Heart right ventricle (tissue), 16 donors: ENCODE results near the gene DAB1. TPM values are rescaled to one million over a fixed set of nuclear protein-coding genes. Genes with fewer than 3 reads are reported as not detected.
A peak's percentile ranks its signal among the peaks of the same experiment; 100 is the strongest.

ENCODE experiments used
- ATAC-seq, 8 donors: fragments of 200-7000 bp; cut with Tn5 transposase; one replicate each; pipeline ENCODE4 v1.9.1; 2020; ENCODE audit warnings: mild to moderate bottlenecking in 8 of 8, moderate library complexity in 8 of 8, moderate number of reproducible peaks in 1 of 8
- DNase-seq, 2 donors: peaks; one replicate each; pipeline ENCODE4 v3.0.0-alpha.2; 2020
- H3K27ac ChIP-seq, 10 donors: fragments of 200-600 bp; sonication (generic) in 2 of 10; one replicate each; pipeline versions ENCODE4 v1.5.0 to v1.8.0; 2020 to 2022; ENCODE audit warnings: mild to moderate bottlenecking in 3 of 10
- H3K27me3 ChIP-seq, 7 donors: fragments of 200-600 bp; one replicate each; pipeline ENCODE4 v1.8.0; 2021 to 2022; ENCODE audit warnings: mild to moderate bottlenecking in 2 of 7
- H3K36me3 ChIP-seq, 9 donors: fragments of 200-600 bp; sonication (generic) in 1 of 9; one replicate each; pipeline versions ENCODE4 v1.5.0 to v1.8.0; 2020 to 2022; ENCODE audit warnings: mild to moderate bottlenecking in 2 of 9
- H3K4me1 ChIP-seq, 9 donors: fragments of 200-600 bp; sonication (generic) in 1 of 9; one replicate each; pipeline versions ENCODE4 v1.5.0 to v1.8.0; 2020 to 2022; ENCODE audit warnings: mild to moderate bottlenecking in 4 of 9
- H3K4me3 ChIP-seq, 10 donors: fragments of 200-600 bp; sonication (generic) in 2 of 10; one replicate each; pipeline versions ENCODE4 v1.5.0 to v1.8.0; 2020 to 2022; ENCODE audit warnings: mild to moderate bottlenecking in 7 of 10, moderate library complexity in 2 of 10
- H3K9me3 ChIP-seq, 11 donors: fragments of 200-600 bp in 10 of 11; sonication (generic) in 2 of 11; one replicate each; pipeline versions ENCODE4 v1.5.0 to v1.8.0; 2013 to 2022; ENCODE audit warnings: mild to moderate bottlenecking in 2 of 11, control low read depth in 1 of 11, moderate library complexity in 1 of 11
- WGBS, 2 donors: extraction: QIAGEN DNeasy Blood & Tissue Kit; methylation state at CpG; one replicate each; pipeline ENCODE4 v1.1.7; 2013; ENCODE audit warnings: inconsistent platforms in 1 of 2; 5-methylcytosine and 5-hydroxymethylcytosine counted together
- intact Hi-C, 10 donors: fragments of 100-400 bp; cut with DNase I; formaldehyde crosslinking; loops; one replicate each; pipeline versions ENCODE4 v1.11.1 to v1.14.2; 2022
- polyA plus RNA-seq, 2 donors: library from polyadenylated mRNA; stranded (reverse); fragments of 200-250 nt; gene quantifications; one replicate each; pipeline ENCODE4 v1.2.3, GENCODE V29; 2013
- total RNA-seq, 10 donors: library from RNA; stranded (reverse); fragmentation: NEBNext Ultra II Directional in 3 of 10; extraction: Animal tissue kit (Norgen Biotek cat#: 25700) in 3 of 10; gene quantifications; one replicate each; pipeline versions ENCODE4 v1.2.1 to v1.2.4, GENCODE V29; 2021 to 2023
- TF ChIP-seq, protein P1 (sequence below), 9 donors: fragments of 200-600 bp; sonication (generic) in 2 of 9; IDR thresholded peaks; one replicate each; pipeline versions ENCODE4 v1.5.0 to v1.8.0; 2021 to 2022; ENCODE audit warnings: antibody characterized with exemption in 9 of 9, mild to moderate bottlenecking in 5 of 9, moderate library complexity in 1 of 9
- donor health status: Arrhythmogenic right ventricular cardiomyopathy.
- donor health status: ischemic (EF 13 %, LVEDD 7.1; RV severe dilation, severe dysfunction).
- donor health status: healthy with polysubstance abuse.
- donor health status: DM: no; HTN: yes; CAD: no.
- donor health status: DM: no; HTN: no; CAD: no.
- donor health status: ischemic (EF 25% LVEDD 6.9; RV normal size, moderate dysfunction).
- donor health status: ischemic (EF 25% LVEDD 5.7; RV mildly dilated, moderate dysfunction).
- donor health status: healthy.
- donor health status: DM: yes; HTN: yes; CAD: no.
- donor health status: Ischemic cardiomyopathy.
- donor health status: ischemic (EF 35%, LVEDD 5.7; RV mildly dilated, moderate dysfunction).
- donor health status: nonischemic (EF 11% LVEDD 7.7; RV severe dilation, severe dysfunction).
- donor health status: DM: yes; HTN: yes; CAD: no.
- donor health status: PGD.
- donor health status: ischemic (EF 29% LVEDD 5.4; RV normal size, mild dysfunction).
- donor health status: nonischemic (EF 23%, LVEDD 6.1; RV moderate dilation, normal function).

Gene DAB1
- total and polyA plus RNA-seq, 12 donors, result 0.16 to 25.5 (median 8.1) TPM

DNA sequence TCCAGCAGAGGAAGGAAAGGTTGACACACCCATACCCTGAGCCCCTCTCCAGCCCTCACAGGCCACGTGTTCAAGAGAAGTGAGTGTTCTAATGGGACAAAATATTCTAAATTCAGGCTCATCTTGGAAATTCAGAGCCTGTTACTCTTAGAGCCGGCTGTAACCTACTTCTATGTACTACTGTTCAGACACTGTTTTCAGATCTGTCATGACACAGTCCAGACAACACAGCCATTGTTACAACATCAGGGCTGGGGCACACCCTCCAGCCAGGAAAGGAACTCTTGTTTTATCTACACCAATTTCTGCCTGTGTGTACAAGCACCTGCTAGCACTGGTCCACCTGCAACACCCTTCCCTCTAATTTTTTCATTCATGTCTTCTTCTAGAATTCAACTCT is 312.7 kb downstream of the DAB1 start:
- H3K36me3 ChIP-seq, result no peaks in the 10 kb centered on the region
- intact Hi-C loops, result loop anchor here in 1 of 10 donors (10.0 kb wide), 1 partner anchor 56 kb away; no protein-coding TSS in a partner anchor
- no peak overlapping the region for H3K27ac ChIP-seq
- DNase-seq (no peak), ATAC-seq (peak in 2 of 8 donors; percentile 21 to 29)
- no peaks in the 10 kb centered on the region for H3K9me3 ChIP-seq
- no peaks in the 10 kb centered on the region for H3K27me3 ChIP-seq
- TF ChIP-seq, protein P1, sequence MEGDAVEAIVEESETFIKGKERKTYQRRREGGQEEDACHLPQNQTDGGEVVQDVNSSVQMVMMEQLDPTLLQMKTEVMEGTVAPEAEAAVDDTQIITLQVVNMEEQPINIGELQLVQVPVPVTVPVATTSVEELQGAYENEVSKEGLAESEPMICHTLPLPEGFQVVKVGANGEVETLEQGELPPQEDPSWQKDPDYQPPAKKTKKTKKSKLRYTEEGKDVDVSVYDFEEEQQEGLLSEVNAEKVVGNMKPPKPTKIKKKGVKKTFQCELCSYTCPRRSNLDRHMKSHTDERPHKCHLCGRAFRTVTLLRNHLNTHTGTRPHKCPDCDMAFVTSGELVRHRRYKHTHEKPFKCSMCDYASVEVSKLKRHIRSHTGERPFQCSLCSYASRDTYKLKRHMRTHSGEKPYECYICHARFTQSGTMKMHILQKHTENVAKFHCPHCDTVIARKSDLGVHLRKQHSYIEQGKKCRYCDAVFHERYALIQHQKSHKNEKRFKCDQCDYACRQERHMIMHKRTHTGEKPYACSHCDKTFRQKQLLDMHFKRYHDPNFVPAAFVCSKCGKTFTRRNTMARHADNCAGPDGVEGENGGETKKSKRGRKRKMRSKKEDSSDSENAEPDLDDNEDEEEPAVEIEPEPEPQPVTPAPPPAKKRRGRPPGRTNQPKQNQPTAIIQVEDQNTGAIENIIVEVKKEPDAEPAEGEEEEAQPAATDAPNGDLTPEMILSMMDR (IDR thresholded peaks at IDR 0.05), result no peak
- WGBS, 2 donors, result 44 to 67% methylated on average over 2 of the region's 2 CpGs
- H3K4me1 ChIP-seq, result peaks cover 0 to 40% (median 5%) of the 10 kb centered on the region in 9 donors
- H3K4me3 ChIP-seq, result no peak overlapping the region

DNA sequence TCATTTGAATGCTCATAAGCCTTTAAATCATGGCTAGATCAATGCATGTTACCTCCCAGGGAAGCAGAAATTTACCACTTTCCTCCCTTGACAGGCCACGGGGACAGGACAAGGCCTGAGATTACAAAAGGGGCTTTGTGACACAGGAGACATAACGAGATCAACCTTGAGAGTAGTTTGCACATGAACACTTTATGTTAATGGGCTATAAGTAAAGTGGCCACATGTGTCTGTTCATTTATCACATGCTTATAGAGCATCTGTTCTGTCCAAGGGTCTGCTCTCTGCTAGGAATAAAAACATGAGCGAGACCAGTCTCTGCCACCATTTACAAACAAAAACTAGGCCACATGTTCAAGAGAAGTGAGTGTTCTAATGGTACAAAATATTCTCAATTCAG is 314.0 kb downstream of the DAB1 start:
- ATAC-seq (no peak), DNase-seq (no peak)
- Histone ChIP-seq H3K27ac (no peak overlapping the region), H3K4me3 (no peak overlapping the region), H3K9me3 (no peaks in the 10 kb centered on the region), H3K4me1 (peaks cover 0 to 31% (median 5%) of the 10 kb centered on the region in 9 donors), H3K36me3 (no peaks in the 10 kb centered on the region), H3K27me3 (no peaks in the 10 kb centered on the region)
- 75 to 76% methylated on average over 3 of the region's 3 CpGs for WGBS, 2 donors
- intact Hi-C loops, result loop anchor here in 1 of 10 donors (10.0 kb wide), 1 partner anchor 55 kb away; no protein-coding TSS in a partner anchor
- TF ChIP-seq, protein P1 (IDR thresholded peaks at IDR 0.05), result no peak

DNA sequence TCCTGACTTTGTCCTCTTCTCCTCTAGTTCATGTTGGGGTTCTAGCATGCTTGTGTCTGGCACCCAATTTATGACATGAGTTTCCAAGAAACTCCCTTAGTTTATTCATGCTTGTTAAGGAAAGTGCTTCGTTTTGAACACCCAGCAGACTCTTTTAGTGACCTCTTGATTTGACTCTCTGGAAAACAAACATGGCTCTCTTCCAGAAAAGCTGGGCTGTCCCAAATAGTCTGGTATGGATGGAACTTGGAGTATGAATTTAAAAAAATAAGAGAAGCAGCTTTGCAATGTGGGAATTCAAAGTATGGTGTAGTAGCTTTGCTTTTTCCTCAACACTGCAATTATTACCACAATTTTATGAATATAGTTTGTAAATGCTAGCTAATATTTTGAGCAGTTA is 314.6 kb downstream of the DAB1 start:
- TF ChIP-seq, protein P1 (IDR thresholded peaks at IDR 0.05), result no peak
- H3K4me1 ChIP-seq, result peaks cover 0 to 24% (median 5%) of the 10 kb centered on the region in 9 donors
- no peak overlapping the region for H3K4me3 ChIP-seq
- H3K9me3 ChIP-seq, result no peaks in the 10 kb centered on the region
- DNase-seq (no peak), ATAC-seq (peak in 2 of 8 donors; percentile 35 to 59)
- WGBS, 2 donors, result 18 to 26% methylated on average over 1 of the region's 1 CpG
- H3K27me3 ChIP-seq, result no peaks in the 10 kb centered on the region
- intact Hi-C loops, result no loop called here
- H3K36me3 ChIP-seq, result no peaks in the 10 kb centered on the region
- no peak overlapping the region for H3K27ac ChIP-seq

DNA sequence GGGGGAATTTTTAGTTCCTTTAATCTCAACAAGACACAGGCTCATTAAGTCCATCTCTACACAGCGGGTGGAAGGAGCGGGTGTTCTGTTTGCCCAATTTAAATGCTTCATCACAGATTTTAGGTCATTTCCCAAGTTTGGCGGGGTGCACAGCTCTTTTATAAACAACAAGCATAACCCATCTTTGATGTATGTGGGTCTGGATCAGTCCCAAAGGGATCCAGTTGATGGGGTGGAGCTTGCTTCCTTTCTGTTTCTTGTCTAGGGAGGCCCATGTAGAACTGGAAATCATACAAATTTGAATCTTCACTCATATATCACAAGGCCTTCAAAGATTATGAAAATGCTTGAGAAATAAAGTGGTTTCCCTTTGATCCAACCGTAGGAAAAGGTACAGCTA is 317.6 kb downstream of the DAB1 start:
- intact Hi-C loops, result no loop called here
- TF ChIP-seq, protein P1 (IDR thresholded peaks at IDR 0.05), result no peak
- 87 to 94% methylated on average over 4 of the region's 4 CpGs for WGBS, 2 donors
- Histone ChIP-seq H3K27ac (no peak overlapping the region), H3K27me3 (no peaks in the 10 kb centered on the region), H3K36me3 (no peaks in the 10 kb centered on the region), H3K4me1 (peaks cover 0 to 34% (median 13%) of the 10 kb centered on the region in 9 donors), H3K9me3 (no peaks in the 10 kb centered on the region), H3K4me3 (no peak overlapping the region)
- ATAC-seq (no peak), DNase-seq (no peak)
